SU-DHL-6 (cell line): ENCODE results near the gene VARS1.
"Not testable (repeated sequence)": the region's sequence is repeated elsewhere in the genome, so short reads cannot be mapped to it uniquely, and the experiment has no call there.

Experiments
- H2AFZ ChIP-seq: fragments of 200-600 bp; sonication (generic); 2 replicates; pipeline ENCODE4 v1.6.1; 2014; ENCODE audit warnings: low read depth, mild to moderate bottlenecking, moderate library complexity, mixed read lengths, antibody characterized with exemption, low read length; ENCODE audit not compliant: severe bottlenecking
- H3F3A ChIP-seq: fragments of 200-600 bp; shearing (Covaris generic); 2 replicates; pipeline ENCODE4 v1.6.0; 2016; ENCODE audit warnings: antibody characterized with exemption, mild to moderate bottlenecking; ENCODE audit not compliant: insufficient read depth
- H3K27ac ChIP-seq: fragments of 200-600 bp; sonication (generic); 2 replicates; pipeline ENCODE4 v1.5.1; 2016; ENCODE audit warnings: low read depth, mild to moderate bottlenecking, low read length, moderate library complexity, mixed read lengths
- H3K27me3 ChIP-seq: fragments of 200-600 bp; sonication (generic), shearing (Covaris generic); 2 replicates; pipeline ENCODE4 v1.6.0; 2014; ENCODE audit warnings: mild to moderate bottlenecking, low read length
- H3K36me3 ChIP-seq: fragments of 200-600 bp; sonication (generic); 2 replicates; pipeline ENCODE4 v1.6.1; 2014; ENCODE audit warnings: mild to moderate bottlenecking, low read length, mixed read lengths
- H3K4me2 ChIP-seq: fragments of 300-600, 200-600 bp; shearing (Covaris generic), sonication (generic); 2 replicates; pipeline ENCODE4 v1.6.0; 2014; ENCODE audit warnings: low read length, low read depth, mild to moderate bottlenecking; ENCODE audit not compliant: poor library complexity, severe bottlenecking
- H3K4me3 ChIP-seq: fragments of 200-600 bp; sonication (generic); 2 replicates; pipeline ENCODE4 v1.5.1; 2014; ENCODE audit warnings: antibody characterized with exemption, low read length, mild to moderate bottlenecking, mixed read lengths; ENCODE audit not compliant: insufficient read depth, poor library complexity, severe bottlenecking
- H3K79me2 ChIP-seq: fragments of 200-600 bp; sonication (generic); 2 replicates; pipeline ENCODE4 v1.6.1; 2014; ENCODE audit warnings: mild to moderate bottlenecking, low read length, moderate library complexity; ENCODE audit not compliant: insufficient read depth
- H3K9ac ChIP-seq: fragments of 200-600 bp; sonication (generic); 2 replicates; pipeline ENCODE4 v1.7.0; 2014; ENCODE audit warnings: mild to moderate bottlenecking, low read length
- H3K9me2 ChIP-seq: fragments of 200-600 bp; sonication (generic); replicated peaks from 2 replicates; pipeline ENCODE4 v1.6.1; 2014; ENCODE audit warnings: low read length; ENCODE audit not compliant: insufficient read depth
- H3K9me3 ChIP-seq: fragments of 200-600 bp; sonication (generic); 2 replicates; pipeline ENCODE4 v1.6.1; 2014; ENCODE audit warnings: low read length, mixed read lengths; ENCODE audit not compliant: insufficient read depth
- H4K20me1 ChIP-seq: fragments of 200-600 bp; sonication (generic); 2 replicates; pipeline ENCODE4 v1.6.1; 2014; ENCODE audit warnings: low read depth, mild to moderate bottlenecking, antibody characterized with exemption, low read length, moderate library complexity, mixed read lengths
- EZH2phosphoT487 ChIP-seq: fragments of 200-600 bp; sonication (generic), shearing (Covaris generic); conservative IDR thresholded peaks from 2 replicates; pipeline ENCODE4 v1.6.1; 2018; ENCODE audit warnings: mild to moderate bottlenecking, antibody characterized with exemption, low read length, moderate library complexity, mixed read lengths
- TF ChIP-seq, protein P1 (sequence below): fragments of 200-600 bp; sonication (generic); IDR thresholded peaks from one replicate; pipeline ENCODE4 v1.5.1; 2017; ENCODE audit warnings: antibody characterized with exemption, mild to moderate bottlenecking, low read length, moderate library complexity; ENCODE audit not compliant: insufficient read depth, poor library complexity, severe bottlenecking

Gene VARS1

DNA sequence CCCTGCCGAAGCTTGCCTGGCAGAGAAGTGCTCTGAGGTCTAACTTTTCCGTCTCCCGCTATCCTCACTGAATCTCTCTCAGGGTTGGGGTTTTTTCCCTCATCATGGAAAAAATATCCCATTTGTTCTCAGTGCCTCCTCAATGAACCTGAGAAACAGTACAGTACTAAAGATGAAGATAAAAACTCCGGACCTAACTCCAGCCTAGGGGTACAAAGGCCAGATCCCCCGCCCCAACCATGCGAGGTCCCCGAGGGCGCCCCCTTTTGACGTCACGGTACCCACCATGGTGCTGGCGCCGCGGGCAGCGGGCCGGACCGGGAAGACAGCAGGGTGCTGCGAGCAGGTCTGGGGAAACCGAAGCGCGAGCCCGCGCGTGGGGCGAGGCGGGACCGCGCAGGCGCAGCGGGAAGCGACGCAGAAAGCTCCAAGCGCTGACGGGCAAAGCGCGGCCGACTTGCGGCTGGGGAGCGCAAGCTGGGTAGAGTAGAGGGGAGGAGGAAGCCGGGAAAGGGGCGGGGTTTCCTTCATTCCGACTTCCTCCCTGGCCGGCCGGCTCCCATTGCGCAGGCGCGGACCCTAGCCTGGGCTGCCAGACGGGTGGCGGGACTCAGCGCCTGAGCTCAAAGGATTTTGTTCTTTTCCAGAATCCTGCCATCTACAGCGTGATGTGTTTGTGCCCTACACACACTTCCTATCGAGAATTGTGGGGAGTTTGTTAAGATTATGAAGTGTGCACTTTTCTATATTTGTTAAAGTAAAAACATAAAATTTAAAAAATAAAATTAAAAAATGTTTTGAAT is 11.1 kb upstream of the VARS1 start, which contains the start of gene LSM2:
Gene LSM2, minus strand, starts transcription at position 497 of the 803 bp plus-strand sequence. Its CDS starts 209 bp downstream, at position 288.
- Histone ChIP-seq H3F3A (peaks cover 14% of the 10 kb centered on the region), H3K27ac (peak within 1 kb of the TSS; percentile 69)

GRCh38 chr6:31805939-31806469 is 10.5 kb upstream of the VARS1 start:
- Histone ChIP-seq H3K79me2 (peaks cover 38% of the 10 kb centered on the region), H3K4me2 (peak overlapping the region; percentile 80), H4K20me1 (no peaks in the 10 kb centered on the region), H3K27me3 (no peaks in the 10 kb centered on the region), H3F3A (peaks cover 14% of the 10 kb centered on the region), H2AFZ (peak overlapping the region; percentile 74), H3K27ac (peak overlapping the region; percentile 69), H3K4me3 (peak overlapping the region; percentile 79), H3K9me2 (no peaks in the 10 kb centered on the region), H3K36me3 (0 out of 2 replicates have a peak, but pooled peaks cover 3% of the 10 kb centered on the region), H3K9me3 (no peaks in the 10 kb centered on the region), H3K9ac (peak overlapping the region; percentile 82)
- TF ChIP-seq, protein P1, sequence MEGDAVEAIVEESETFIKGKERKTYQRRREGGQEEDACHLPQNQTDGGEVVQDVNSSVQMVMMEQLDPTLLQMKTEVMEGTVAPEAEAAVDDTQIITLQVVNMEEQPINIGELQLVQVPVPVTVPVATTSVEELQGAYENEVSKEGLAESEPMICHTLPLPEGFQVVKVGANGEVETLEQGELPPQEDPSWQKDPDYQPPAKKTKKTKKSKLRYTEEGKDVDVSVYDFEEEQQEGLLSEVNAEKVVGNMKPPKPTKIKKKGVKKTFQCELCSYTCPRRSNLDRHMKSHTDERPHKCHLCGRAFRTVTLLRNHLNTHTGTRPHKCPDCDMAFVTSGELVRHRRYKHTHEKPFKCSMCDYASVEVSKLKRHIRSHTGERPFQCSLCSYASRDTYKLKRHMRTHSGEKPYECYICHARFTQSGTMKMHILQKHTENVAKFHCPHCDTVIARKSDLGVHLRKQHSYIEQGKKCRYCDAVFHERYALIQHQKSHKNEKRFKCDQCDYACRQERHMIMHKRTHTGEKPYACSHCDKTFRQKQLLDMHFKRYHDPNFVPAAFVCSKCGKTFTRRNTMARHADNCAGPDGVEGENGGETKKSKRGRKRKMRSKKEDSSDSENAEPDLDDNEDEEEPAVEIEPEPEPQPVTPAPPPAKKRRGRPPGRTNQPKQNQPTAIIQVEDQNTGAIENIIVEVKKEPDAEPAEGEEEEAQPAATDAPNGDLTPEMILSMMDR: no peak
- no peak for TF ChIP-seq EZH2phosphoT487

More for the DNA sequence above, 11.1 kb upstream of the VARS1 start, which contains the start of gene LSM2:
- Histone ChIP-seq H3K9ac (peak within 1 kb of the TSS; percentile 82), H4K20me1 (no peaks in the 10 kb centered on the region), H2AFZ (peak within 1 kb of the TSS; percentile 74), H3K4me3 (peak within 1 kb of the TSS; percentile 79), H3K79me2 (peaks cover 32% of the 10 kb centered on the region), H3K27me3 (no peaks in the 10 kb centered on the region), H3K9me3 (no peaks in the 10 kb centered on the region), H3K9me2 (no peaks in the 10 kb centered on the region), H3K36me3 (0 out of 2 replicates have a peak, but pooled peaks cover 3% of the 10 kb centered on the region), H3K4me2 (peak within 1 kb of the TSS; percentile 80)
- TF ChIP-seq, protein P1: peak; percentile 50
- no peak for TF ChIP-seq EZH2phosphoT487

DNA sequence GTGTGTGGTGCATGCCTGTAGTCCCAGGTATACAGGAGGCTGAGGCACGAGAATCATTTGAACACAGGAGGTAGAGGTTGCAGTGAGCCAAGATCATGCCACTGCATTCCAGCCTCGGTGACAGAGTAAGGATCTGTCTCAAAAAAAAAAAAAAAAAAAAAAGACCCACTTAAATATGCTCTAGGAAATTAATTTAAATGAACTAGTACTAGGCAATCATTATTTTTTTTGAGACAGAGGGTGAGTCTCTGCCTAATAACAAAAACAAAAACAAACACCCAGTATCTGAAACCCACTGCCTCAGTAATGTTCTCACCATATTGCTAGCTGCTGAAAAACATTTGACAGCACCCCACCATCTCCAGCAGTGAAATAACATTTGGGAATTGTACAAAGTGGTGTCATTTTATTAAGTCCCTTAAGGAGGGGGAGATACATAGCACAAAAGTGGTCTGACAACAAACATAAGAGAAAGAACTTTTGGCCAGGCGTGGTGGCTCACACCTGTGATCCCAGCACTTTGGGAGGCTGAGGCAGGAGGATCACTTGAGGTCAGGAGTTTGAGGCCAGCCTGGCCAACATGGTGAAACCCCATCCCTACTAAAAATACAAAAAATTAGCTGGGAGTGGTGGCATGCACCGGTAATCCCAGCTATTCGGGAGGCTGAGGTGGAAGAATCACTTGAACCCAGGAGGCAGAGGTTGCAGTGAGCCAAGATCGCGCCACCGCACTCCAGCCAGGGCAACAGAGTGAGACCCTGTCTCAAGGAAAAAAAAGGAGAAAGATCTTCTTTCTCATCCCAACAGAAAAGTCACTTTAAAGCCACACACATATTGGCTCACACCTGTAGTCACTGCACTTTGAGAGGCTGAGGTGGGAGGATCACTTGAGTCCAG is 5.7 kb upstream of the VARS1 start:
- H2AFZ ChIP-seq, H3K4me3 ChIP-seq, H3K27ac ChIP-seq, H3K27me3 ChIP-seq, H3K9me3 ChIP-seq, H3K4me2 ChIP-seq, H3K36me3 ChIP-seq, H3K9ac ChIP-seq, H4K20me1 ChIP-seq, H3K9me2 ChIP-seq: not testable (repeated sequence)
- Histone ChIP-seq H3K79me2 (peaks cover 39% of the 10 kb centered on the region), H3F3A (peaks cover 28% of the 10 kb centered on the region)
